HG02610 (cell line): ENCODE data around the gene MYL12A.

Source experiments
- ATAC-seq: cut with Tn5 transposase; IDR thresholded peaks from one replicate; pipeline ENCODE4 v1.9.1; 2021; ENCODE audit warnings: mild to moderate bottlenecking, moderate library complexity; ENCODE audit not compliant: unreplicated experiment

MYL12A gene

GRCh38 chr18:3224223-3224622, 23.4 kb upstream of the MYL12A start:
- no peak for ATAC-seq

GRCh38 chr18:3225588-3225987, 22.0 kb upstream of the MYL12A start:
- ATAC-seq = no peak

DNA sequence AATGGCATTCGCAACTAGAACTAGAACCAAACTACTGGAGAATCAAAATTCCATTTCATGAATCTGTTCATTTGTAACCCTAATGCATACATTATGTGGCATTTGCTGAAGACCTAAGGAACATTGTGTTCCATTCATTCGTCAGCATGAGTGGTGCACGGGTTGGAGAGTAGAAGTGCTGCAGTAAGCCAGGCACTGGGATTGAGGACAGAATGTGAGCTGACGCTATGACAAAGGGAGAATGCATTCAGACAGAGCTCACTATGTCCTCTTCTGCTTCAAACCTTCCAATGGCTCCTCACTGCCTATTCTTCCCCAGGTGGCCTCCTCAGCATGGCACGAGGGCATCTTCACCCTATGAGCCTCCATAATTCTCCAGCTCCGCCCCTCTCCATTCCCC, 21.6 kb upstream of the MYL12A start:
- no peak for ATAC-seq

- ATAC-seq = no peak
These were observed 16.9 kb upstream of the MYL12A start for GRCh38 chr18:3230401-3231334.

- no peak for ATAC-seq
These were observed 14.6 kb upstream of the MYL12A start for GRCh38 chr18:3233004-3233403.

- no peak for ATAC-seq
These were observed 14.0 kb upstream of the MYL12A start for GRCh38 chr18:3233433-3234168.

DNA sequence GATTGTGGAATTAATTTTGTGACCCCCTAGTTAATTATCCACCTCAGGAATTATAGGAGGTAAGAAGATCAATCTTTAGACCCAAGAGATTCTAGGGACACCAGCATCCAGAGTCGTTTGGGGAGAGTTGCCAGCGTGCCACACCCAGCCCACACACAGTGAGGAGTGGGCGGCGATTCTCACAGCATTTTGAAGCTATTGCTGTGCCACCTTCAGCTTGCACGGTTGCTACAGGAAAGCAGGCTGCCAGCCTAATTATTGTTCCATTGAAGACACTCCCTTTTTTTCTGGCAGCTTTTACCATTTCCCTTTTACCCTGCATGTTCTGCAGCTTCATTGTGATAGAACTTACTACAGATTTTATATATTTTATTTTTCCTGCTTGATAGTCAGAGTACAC, 13.1 kb upstream of the MYL12A start:
- ATAC-seq = no peak

GRCh38 chr18:3235846-3236245, 11.8 kb upstream of the MYL12A start:
- ATAC-seq = no peak

- no peak for ATAC-seq
These were observed 11.1 kb upstream of the MYL12A start for GRCh38 chr18:3236470-3236869.

DNA sequence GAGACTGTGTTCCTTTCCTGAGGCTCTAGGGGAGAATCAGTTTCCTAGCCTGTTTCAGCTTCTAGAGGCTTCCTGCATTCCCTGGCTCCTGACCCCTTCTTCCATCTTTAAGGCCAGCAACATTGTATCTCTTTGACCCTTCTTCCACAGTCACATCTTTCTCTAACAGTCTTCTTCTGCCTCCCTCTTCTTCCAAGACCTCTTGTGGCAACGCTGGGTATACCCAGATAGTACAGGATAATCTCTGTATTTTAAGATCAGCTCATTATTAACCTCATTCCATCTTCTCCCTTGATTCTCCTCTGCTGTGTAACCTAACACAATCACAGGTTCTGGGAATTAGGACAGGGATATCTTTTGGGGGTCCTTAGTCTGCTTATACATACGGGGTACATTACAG, 8.9 kb upstream of the MYL12A start:
- no peak for ATAC-seq

DNA sequence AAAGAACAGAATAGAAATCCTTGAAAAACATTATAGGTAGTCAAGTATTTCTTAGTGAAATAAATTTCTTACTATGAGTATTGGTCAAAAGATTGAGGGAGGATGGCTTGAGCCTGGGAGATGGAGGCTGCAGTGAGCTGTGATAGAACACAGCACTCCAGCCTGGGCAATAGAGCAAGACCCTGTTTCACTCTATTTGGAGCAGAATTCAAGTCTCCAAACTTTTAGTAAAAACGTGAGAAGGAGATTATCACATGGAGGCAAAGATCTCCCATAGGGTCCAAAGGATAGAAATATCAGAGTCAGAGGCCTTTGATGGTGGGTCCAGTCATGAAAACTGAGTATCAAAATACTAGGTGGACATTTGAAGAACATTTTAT, 2.4 kb upstream of the MYL12A start:
- ATAC-seq = no peak

GRCh38 chr18:3245853-3246634, 1.6 kb upstream of the MYL12A start:
- peak; percentile 46 for ATAC-seq

GRCh38 chr18:3246635-3247239, 864 bp upstream of the MYL12A start:
- no peak for ATAC-seq

GRCh38 chr18:3248062-3248657, 559 bp downstream of the MYL12A start:
- ATAC-seq = peak; percentile 0

DNA sequence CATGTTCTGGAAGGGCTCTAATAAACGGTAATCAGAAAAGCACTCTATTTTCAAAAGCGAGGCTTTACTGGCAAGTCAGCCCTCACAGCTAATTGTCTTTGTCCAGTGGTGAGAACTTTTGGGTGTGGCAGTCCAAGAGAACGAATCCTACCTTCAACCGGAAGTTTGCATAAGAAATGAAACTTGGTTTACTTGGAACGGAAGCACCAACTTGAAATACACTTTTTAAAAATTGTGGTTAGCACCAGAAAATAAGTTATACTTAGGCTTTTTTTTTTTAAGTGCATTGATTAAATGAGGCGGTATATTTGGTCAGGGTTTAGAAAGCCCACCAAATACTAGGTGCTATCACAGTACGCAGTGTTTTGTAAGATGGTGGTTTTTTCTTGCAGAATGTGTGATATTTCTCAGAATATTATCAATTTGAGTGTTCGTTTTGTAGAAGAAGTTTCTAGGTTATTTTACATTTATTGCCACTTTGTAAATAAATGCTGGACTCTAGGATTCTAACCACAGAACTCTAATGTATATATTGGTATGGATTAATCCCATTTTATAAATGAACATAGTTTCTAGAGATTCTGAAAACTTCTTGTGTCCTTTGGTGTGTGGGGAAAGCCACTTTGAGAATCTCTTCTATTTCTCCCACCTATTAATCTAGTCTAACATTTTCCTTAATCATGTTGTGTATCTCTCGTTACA, 1.2 kb downstream of the MYL12A start:
- ATAC-seq = no peak

GRCh38 chr18:3250237-3251107, 2.9 kb downstream of the MYL12A start:
- no peak for ATAC-seq

DNA sequence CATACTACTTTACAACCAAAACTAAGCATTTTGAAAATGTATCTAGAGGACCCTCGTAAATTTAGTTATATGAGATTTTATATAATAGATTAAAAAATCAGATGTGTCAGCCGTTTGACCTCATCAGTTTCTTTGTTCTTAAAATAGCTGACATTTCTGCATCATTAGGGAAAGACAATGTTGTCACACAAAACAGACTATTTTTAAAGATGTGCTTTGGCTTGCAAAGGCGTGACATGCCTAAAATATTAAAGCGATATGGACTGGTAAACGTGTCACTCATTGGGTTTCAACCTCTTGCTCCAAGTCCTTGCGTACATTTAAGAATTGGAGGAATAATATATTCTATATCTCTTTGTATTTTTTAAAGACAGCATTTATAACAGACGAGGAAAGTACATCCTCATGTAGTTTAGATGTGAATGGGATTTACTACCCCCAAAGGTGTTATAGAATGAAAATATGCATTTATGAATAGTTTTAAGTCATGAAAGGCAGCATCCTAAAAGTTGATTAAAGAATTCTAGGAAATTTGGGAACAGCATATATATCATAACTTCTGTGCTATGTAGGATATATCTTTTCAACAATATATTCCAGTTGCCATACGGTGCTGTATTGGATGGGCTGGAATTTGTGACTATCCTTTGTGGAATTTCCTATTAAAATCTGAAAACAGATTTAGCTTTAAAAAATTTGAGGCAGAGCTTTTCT, 3.8 kb downstream of the MYL12A start:
- ATAC-seq = no peak

- no peak for ATAC-seq
These were observed 4.3 kb downstream of the MYL12A start for GRCh38 chr18:3251963-3252277.

DNA sequence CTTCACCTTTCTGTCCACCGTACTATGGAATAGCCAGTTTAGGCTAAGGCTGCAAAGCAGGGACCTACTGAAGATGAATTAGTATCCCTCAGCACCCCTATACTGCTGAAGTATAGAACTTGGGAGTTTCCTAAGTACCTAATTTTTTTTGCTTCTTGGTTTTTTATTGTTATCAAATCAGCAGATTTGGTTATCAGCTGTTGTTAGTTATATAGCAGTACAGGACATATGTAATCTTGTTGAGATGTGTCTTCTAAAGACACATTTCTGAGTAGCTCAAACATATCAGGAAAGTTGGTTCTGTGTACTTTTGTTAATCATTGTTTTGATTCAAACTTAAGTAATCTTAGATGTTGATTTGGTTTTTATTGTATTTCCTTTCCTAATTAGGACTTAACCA, 5.2 kb downstream of the MYL12A start:
- ATAC-seq = no peak
